Stimulated activated CD4-positive, alpha-beta T cell treated with anti-CD3 and anti-CD28 coated beads, Interleukin-4, amount 100 ng/mL, for 24 hours (primary cell): Measurements from ENCODE around the gene SIGMAR1.
A peak's percentile ranks its signal among the peaks of the same experiment; 100 is the strongest.

Experiments
- DNase-seq: peaks from one replicate; pipeline ENCODE4 v3.0.0-alpha.2; 2020

The SIGMAR1 gene

GRCh38 chr9:34637356-34638137 lies at the start of gene SIGMAR1:
Gene SIGMAR1, minus strand, starts transcription at chr9:34637787. Its CDS starts 90 bp downstream, at chr9:34637697.
- DNase-seq: peak; percentile 94

GRCh38 chr9:34686732-34687131 lies 49.1 kb upstream of the SIGMAR1 start:
- no peak for DNase-seq

GRCh38 chr9:34686231-34686630 lies 48.6 kb upstream of the SIGMAR1 start:
- no peak for DNase-seq

- no peak for DNase-seq
Measured at GRCh38 chr9:34685591-34685990, 48.0 kb upstream of the SIGMAR1 start.

- DNase-seq: no peak
Measured at GRCh38 chr9:34684816-34685215, 47.2 kb upstream of the SIGMAR1 start.

- DNase-seq: peak; percentile 52
Measured at GRCh38 chr9:34684145-34684544, 46.6 kb upstream of the SIGMAR1 start.

- no peak for DNase-seq
Measured at GRCh38 chr9:34675869-34676268, 38.3 kb upstream of the SIGMAR1 start.

- peak; percentile 63 for DNase-seq
Measured at GRCh38 chr9:34675048-34675714, 37.6 kb upstream of the SIGMAR1 start.

GRCh38 chr9:34674440-34674839 lies 36.9 kb upstream of the SIGMAR1 start:
- no peak for DNase-seq

- DNase-seq: no peak
Measured at GRCh38 chr9:34671307-34671706, 33.7 kb upstream of the SIGMAR1 start.

- no peak for DNase-seq
Measured at GRCh38 chr9:34669809-34670562, 32.4 kb upstream of the SIGMAR1 start.

GRCh38 chr9:34665381-34666250 lies 28.0 kb upstream of the SIGMAR1 start:
- DNase-seq: peak; percentile 82

- no peak for DNase-seq
Measured at GRCh38 chr9:34665067-34665380, 27.4 kb upstream of the SIGMAR1 start.

GRCh38 chr9:34664281-34665066 lies 26.9 kb upstream of the SIGMAR1 start:
- DNase-seq: peak; percentile 58

GRCh38 chr9:34663303-34663605 lies 25.7 kb upstream of the SIGMAR1 start:
- no peak for DNase-seq

- no peak for DNase-seq
Measured at GRCh38 chr9:34662526-34663302, 25.1 kb upstream of the SIGMAR1 start, which contains the start of gene CCL27. Gene CCL27, minus strand, starts transcription at chr9:34662657. Its CDS starts 24 bp downstream, at chr9:34662633.

- DNase-seq: no peak
Measured at GRCh38 chr9:34659592-34660253, 22.1 kb upstream of the SIGMAR1 start.

- no peak for DNase-seq
Measured at GRCh38 chr9:34658461-34658860, 20.9 kb upstream of the SIGMAR1 start.

GRCh38 chr9:34656992-34657391 lies 19.4 kb upstream of the SIGMAR1 start:
- DNase-seq: no peak

GRCh38 chr9:34655394-34655793 lies 17.8 kb upstream of the SIGMAR1 start:
- DNase-seq: no peak
